K562 (cell line): Measurements from ENCODE around the gene STARD8. TPM values are rescaled to one million over a fixed set of nuclear protein-coding genes. Genes with fewer than 3 reads are reported as not detected.

Experiments
- ATAC-seq: fragments of 200-7000 bp; cut with Tn5 transposase; 3 replicates; pipeline ENCODE4 v1.9.1; 2020; ENCODE audit warnings: moderate library complexity
- BruUV-seq: library from RNA; stranded (reverse); fragments of 400-500 nt; replicated peaks from 2 replicates; lab custom pipeline; 2021; lab: Mats Ljungman, UMichigan
- CTCF ChIA-PET: fragments of 300-600 bp; formaldehyde crosslinking; extraction: SDS; loops from one replicate; lab custom pipeline; 2021; ENCODE audit warnings: low intra/inter-chr PET ratio; lab: Yijun Ruan, JAX
- POLR2A ChIA-PET: fragments of 300-600, 350-650 bp; sonication (Branson Sonifier 250); formaldehyde crosslinking; extraction: SDS; loops from one replicate; lab custom pipeline; 2021; ENCODE audit warnings: antibody characterized with exemption, inconsistent platforms; lab: Yijun Ruan, JAX
- DNase-seq, 4 experiments: peaks; one replicate each; pipeline versions ENCODE4 v3.0.0 to v3.0.0-alpha.2; 2011 to 2018; ENCODE audit warnings: low spot score in 3 of 4, mixed read lengths in 3 of 4; ENCODE audit errors: extremely low read depth in 1 of 4
- FAIRE-seq: peaks from 2 replicates; lab custom pipeline; 2011; peaks lifted over from hg19 to GRCh38; lab: Jason Lieb, UNC
- H2AFZ ChIP-seq: 2 replicates; pipeline ENCODE4 v1.6.0; 2011; ENCODE audit warnings: low read depth, low read length, control low read depth, inconsistent platforms
- H3K27ac ChIP-seq: fragments of 200-600 bp; 3 replicates; pipeline ENCODE4 v1.8.0; 2011; ENCODE audit warnings: low read depth, mild to moderate bottlenecking, control low read depth, inconsistent platforms, low read length, moderate library complexity, mixed read lengths; ENCODE audit errors: extremely low read depth
- H3K27me3 ChIP-seq, 2 experiments: fragments of 300-600 bp in 1 of 2; 2 replicates in 1 of 2; 3 replicates in 1 of 2; pipeline versions ENCODE4 v1.6.0 to v1.8.0; 2011; ENCODE audit warnings: inconsistent platforms in 2 of 2, low read length in 2 of 2, mild to moderate bottlenecking in 1 of 2, mixed read lengths in 1 of 2, moderate library complexity in 1 of 2; ENCODE audit not compliant: control insufficient read depth in 2 of 2, insufficient read depth in 2 of 2
- H3K36me3 ChIP-seq: fragments of 300-600 bp; 3 replicates; pipeline ENCODE4 v1.8.0; 2011; ENCODE audit warnings: mild to moderate bottlenecking, low read length, inconsistent platforms; ENCODE audit not compliant: control insufficient read depth, insufficient read depth
- H3K4me1 ChIP-seq, 2 experiments: fragments of 200-600 bp in 1 of 2; replicated peaks in 1 of 2; 2 replicates in 1 of 2; 3 replicates in 1 of 2; pipeline versions ENCODE4 v1.5.1 to v1.8.0; 2011; ENCODE audit warnings: inconsistent platforms in 2 of 2, low read length in 2 of 2, mild to moderate bottlenecking in 1 of 2, mixed read lengths in 1 of 2, moderate library complexity in 1 of 2; ENCODE audit not compliant: control insufficient read depth in 2 of 2, insufficient read depth in 2 of 2
- H3K4me2 ChIP-seq: 2 replicates; pipeline ENCODE4 v1.6.1; 2011; ENCODE audit warnings: low read length, control low read depth, inconsistent platforms, mixed read lengths; ENCODE audit not compliant: insufficient read depth
- H3K4me3 ChIP-seq: fragments of 200-600 bp; sonication (generic), shearing (Covaris generic); 2 replicates; pipeline ENCODE4 v1.5.1; 2016; ENCODE audit warnings: control low read depth, inconsistent platforms
- H3K79me2 ChIP-seq: fragments of 200-600 bp; 3 replicates; pipeline ENCODE4 v1.8.0; 2011; ENCODE audit warnings: low read length, inconsistent platforms; ENCODE audit not compliant: control insufficient read depth, insufficient read depth
- H3K9ac ChIP-seq, 2 experiments: 2 replicates each; pipeline versions ENCODE4 v1.6.0 to v1.6.1; 2011; ENCODE audit warnings: low read depth in 2 of 2, low read length in 2 of 2, control low read depth in 1 of 2, inconsistent platforms in 1 of 2, mild to moderate bottlenecking in 1 of 2, mixed read lengths in 1 of 2; ENCODE audit not compliant: insufficient read depth in 1 of 2
- H3K9me1 ChIP-seq: one replicate; pipeline ENCODE4 v1.6.0; 2011; ENCODE audit warnings: inconsistent platforms, mild to moderate bottlenecking, low read length, moderate library complexity; ENCODE audit not compliant: control insufficient read depth, insufficient read depth
- H3K9me3 ChIP-seq: replicated peaks from 2 replicates; pipeline ENCODE4 v1.5.1; 2011; ENCODE audit warnings: low read depth, low read length, inconsistent platforms; ENCODE audit not compliant: control insufficient read depth, insufficient read depth
- H4K20me1 ChIP-seq: replicated peaks from 2 replicates; pipeline ENCODE4 v1.6.1; 2011; ENCODE audit warnings: low read length, inconsistent platforms, mixed read lengths; ENCODE audit not compliant: control insufficient read depth, insufficient read depth
- CBX1 ChIP-seq: sonication (generic); IDR thresholded peaks from 2 replicates; pipeline ENCODE4 v1.6.1; 2016; ENCODE audit warnings: antibody characterized with exemption, low read depth, mild to moderate bottlenecking
- CTCF ChIP-seq, 3 experiments: IDR thresholded peaks in 2 of 3; conservative IDR thresholded peaks in 1 of 3; 2 replicates each; pipeline ENCODE4 v1.5.1; 2011 to 2012; ENCODE audit warnings: low read length in 3 of 3, mild to moderate bottlenecking in 3 of 3, control low read depth in 2 of 3, improper control_type of control experiment in 1 of 3, inconsistent platforms in 1 of 3, low read depth in 1 of 3, mixed read lengths in 1 of 3, moderate library complexity in 1 of 3; ENCODE audit not compliant: insufficient read depth in 2 of 3
- OTX1 ChIP-seq: fragments of 450-650 bp; formaldehyde crosslinking; IDR thresholded peaks from 2 replicates; pipeline ENCODE4 v1.4.0; 2022; ENCODE audit warnings: mild to moderate bottlenecking
- ZSCAN29 ChIP-seq: fragments of 450-650 bp; IDR thresholded peaks from 2 replicates; pipeline ENCODE4 v1.6.1; 2017
- WGBS: fragments of 100-300 bp; shearing (Covaris generic); methylation state at CpG from one replicate; pipeline ENCODE4 v1.1.6; 2016; ENCODE audit warnings: low coverage, mixed read lengths; ENCODE audit not compliant: insufficient coverage; ENCODE audit errors: missing lambda C conversion rate; 5-methylcytosine and 5-hydroxymethylcytosine counted together
- in situ Hi-C: fragments of 300-500 bp; cut with MboI; formaldehyde crosslinking; loops from 4 replicates; pipeline ENCODE4 v1.15.0; 2018; ENCODE audit warnings: inconsistent platforms, mixed read lengths
- intact Hi-C: fragments of 100-400 bp; cut with micrococcal nuclease; formaldehyde crosslinking; loops from 2 replicates; pipeline ENCODE4 v1.14.2; 2022
- polyA plus RNA-seq, 8 experiments: library from polyadenylated mRNA; depleted of rRNA in 4 of 8; stranded (reverse) in 5 of 8; unstranded in 3 of 8; fragments of >200 nt; fragmentation: Nextera tagmentation in 2 of 8; fragmentation: Illumina TruSeq in 1 of 8; extraction: Ambion mirVana in 2 of 8; extraction: Trizol in 1 of 8; gene quantifications; 2 replicates each; pipeline versions ENCODE4 v1.2.1 to v1.2.3, GENCODE V29; 2011 to 2014; ENCODE audit warnings: inconsistent platforms in 1 of 8, missing spikeins in 1 of 8
- total RNA-seq, 7 experiments: library from RNA; depleted of rRNA in 6 of 7; stranded (reverse); fragments of >200 nt in 6 of 7; fragmentation: Illumina TruSeq in 2 of 7; extraction: Trizol in 2 of 7; gene quantifications; 2 replicates each; pipeline versions ENCODE4 v1.2.1 to v1.2.3, GENCODE V29; 2011 to 2021; ENCODE audit warnings: low replicate concordance in 1 of 7

Gene STARD8
- total and polyA plus RNA-seq, 9 of the 15 experiments (the other 6 are each of a cell fraction or from before 2014, with no cell fraction given): 1.6 to 35.0 (median 15.9) TPM

GRCh38 chrX:68647156-68647957, at the start of gene STARD8 (continued):
- TF ChIP-seq CTCF (IDR thresholded peaks at IDR 0.05 in 2 of 3, conservative IDR thresholded peaks at IDR 0.05 in 1 of 3; ENCODE audit: insufficient read depth in 2 of 3, low read depth in 1 of 3, low read length in 3 of 3) (peak in 2 of 3 experiments; percentile 19 to 25; a peak in 2 of 6 replicates), OTX1 (CRISPR knock-in tag) (no peak)

- H2AFZ ChIP-seq: no peak overlapping the region
- in situ Hi-C loops (no loop called here), intact Hi-C loops (no loop called here)
- ATAC-seq (peak; percentile 43; the same call in 1 of the 3 replicates), DNase-seq (no peak), FAIRE-seq (no peak)
- H3K9ac ChIP-seq: no peak overlapping the region
- TF ChIP-seq CBX1 (no peak), ZSCAN29 (no peak)
- CTCF ChIA-PET: no interaction called here
- no peaks in the 10 kb centered on the region for H3K79me2 ChIP-seq
- H3K27me3 ChIP-seq: no peaks in the 10 kb centered on the region
- BruUV-seq: no TSS peak
- H3K9me3 ChIP-seq: no peaks in the 10 kb centered on the region
- no peak overlapping the region for H3K4me2 ChIP-seq
- no peaks in the 10 kb centered on the region for H3K36me3 ChIP-seq
- H3K4me3 ChIP-seq: no peak overlapping the region
- no peak overlapping the region for H3K27ac ChIP-seq
- POLR2A ChIA-PET: interaction anchor here (0.6 to 1.2 kb wide), 3 partner anchors 11 to 132 kb away, joined by 3 to 5 read pairs (median 3); no protein-coding TSS in a partner anchor
- WGBS: 0% methylated on average over 1 of the region's 1 CpG
- H3K4me1 ChIP-seq: no peaks in the 10 kb centered on the region
- no peaks in the 10 kb centered on the region for H3K9me1 ChIP-seq
- H4K20me1 ChIP-seq: no peaks in the 10 kb centered on the region
Observed at GRCh38 chrX:68598841-68599240, 48.6 kb upstream of the STARD8 start.
